ENCODE measurements around the gene CMTM4.

The CMTM4 gene

DNA sequence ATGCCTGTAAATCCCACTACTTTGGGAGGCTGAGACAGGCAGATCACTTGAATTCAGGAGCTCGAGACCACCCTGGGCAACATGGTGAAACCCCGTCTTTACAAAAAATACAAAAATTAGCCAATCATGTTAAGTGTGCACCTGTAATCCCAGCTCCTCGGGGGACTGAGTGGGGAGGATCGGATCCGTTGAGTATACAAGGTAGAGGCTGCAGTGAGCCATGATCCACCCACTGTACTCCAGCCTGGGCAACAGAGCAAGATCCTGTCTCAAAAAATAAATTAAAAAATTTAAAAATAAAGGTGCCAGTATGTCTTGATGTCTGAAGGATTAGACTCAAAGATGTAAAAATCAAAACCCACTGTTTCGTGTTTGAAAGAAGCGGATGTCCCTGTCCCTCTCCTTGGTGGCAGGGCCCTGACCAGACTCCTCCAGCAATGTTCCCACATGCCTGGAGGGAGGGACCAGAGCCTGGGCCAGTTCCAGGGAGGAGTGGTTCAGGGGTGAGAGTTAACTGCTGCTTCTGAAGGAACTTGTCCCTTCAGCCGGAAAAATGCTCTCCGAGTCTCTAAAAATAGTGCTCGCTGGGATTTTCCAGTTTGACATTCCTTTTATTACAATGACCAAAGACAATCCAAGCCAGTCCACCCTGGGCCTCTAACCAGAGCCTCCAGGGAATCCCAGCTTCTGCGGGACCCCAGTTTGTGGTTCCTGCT is 9.4 kb upstream of the CMTM4 start:
- DNase-seq (ENCODE audit: low read depth), result peak; percentile 49
- H3K4me3 ChIP-seq (ENCODE audit: low read length), result no peak overlapping the region
- no peak for TF ChIP-seq CTCF (conservative IDR thresholded peaks at IDR 0.05; ENCODE audit: low read length)

GRCh38 chr16:66703406-66704215 is 7.1 kb upstream of the CMTM4 start:
- DNase-seq (ENCODE audit: low read depth), result peak; percentile 19
- no peak for TF ChIP-seq CTCF (conservative IDR thresholded peaks at IDR 0.05; ENCODE audit: low read length)
- H3K4me3 ChIP-seq (ENCODE audit: low read length), result no peak overlapping the region

GRCh38 chr16:66701516-66701915 is 5.0 kb upstream of the CMTM4 start:
- no peak overlapping the region for H3K4me3 ChIP-seq (ENCODE audit: low read length)
- no peak for DNase-seq (ENCODE audit: low read depth)
- no peak for TF ChIP-seq CTCF (conservative IDR thresholded peaks at IDR 0.05; ENCODE audit: low read length)

DNA sequence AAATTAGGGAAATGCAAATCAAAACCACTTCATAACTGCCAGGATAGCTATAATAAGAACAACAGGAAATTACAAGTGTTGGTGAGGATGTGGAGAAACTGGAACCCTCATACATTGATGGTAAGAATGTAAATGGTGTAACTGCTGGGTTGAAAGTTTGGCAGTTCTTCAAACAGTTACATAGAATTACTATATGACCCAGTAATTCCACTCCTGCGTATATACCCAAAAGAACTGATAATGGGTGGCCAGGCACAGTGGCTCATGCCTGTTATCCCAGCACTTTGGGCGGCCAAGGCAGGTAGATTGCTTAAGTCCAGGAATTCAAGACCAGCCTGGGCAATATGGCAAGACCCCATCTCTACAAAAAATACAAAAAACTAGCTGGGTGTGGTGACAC is 4.5 kb upstream of the CMTM4 start:
- DNase-seq (ENCODE audit: low read depth), result no peak
- H3K4me3 ChIP-seq (ENCODE audit: low read length), result no peak overlapping the region
- TF ChIP-seq CTCF (conservative IDR thresholded peaks at IDR 0.05; ENCODE audit: low read length), result no peak

DNA sequence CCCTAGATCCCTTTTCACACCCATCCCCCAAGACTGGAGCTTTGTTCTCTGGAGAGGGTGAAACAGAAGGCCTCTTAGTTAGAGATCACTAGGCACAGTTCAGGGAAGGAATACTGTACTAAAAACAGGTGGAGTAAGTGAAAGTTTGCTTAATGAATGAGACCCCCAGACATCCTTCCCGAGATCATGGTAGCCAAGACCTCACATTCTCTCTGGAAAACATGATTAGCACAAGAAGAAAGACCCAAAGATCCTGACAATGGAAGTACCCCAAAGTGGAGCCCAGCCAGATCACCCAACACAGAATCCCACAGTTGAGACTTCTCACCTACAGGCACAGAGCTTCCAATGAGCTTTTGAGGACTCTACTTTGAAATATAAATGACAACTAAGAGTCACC is 3.4 kb upstream of the CMTM4 start:
- H3K4me3 ChIP-seq (ENCODE audit: low read length), result no peak overlapping the region
- no peak for DNase-seq (ENCODE audit: low read depth)
- no peak for TF ChIP-seq CTCF (conservative IDR thresholded peaks at IDR 0.05; ENCODE audit: low read length)

DNA sequence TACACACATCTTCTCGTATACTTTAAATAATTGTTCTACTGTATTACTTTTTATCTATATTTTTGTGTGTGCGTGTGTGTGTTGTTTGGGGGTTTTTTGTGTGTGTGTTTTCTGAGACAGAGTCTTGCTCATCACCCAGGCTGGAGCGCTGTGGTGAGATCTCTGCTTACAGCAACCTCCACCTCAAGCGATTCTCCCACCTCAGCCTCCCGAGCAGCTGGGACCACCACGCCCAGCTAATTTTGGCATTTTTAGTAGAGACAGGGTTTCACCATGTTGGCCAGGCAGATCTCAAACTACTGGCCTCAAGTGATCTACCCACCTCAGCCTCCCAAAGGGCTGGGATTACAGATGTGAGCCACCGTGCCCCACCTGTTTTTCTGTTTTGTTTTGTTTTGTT is 1.5 kb upstream of the CMTM4 start:
- no peak for TF ChIP-seq CTCF (conservative IDR thresholded peaks at IDR 0.05; ENCODE audit: low read length)
- no peak overlapping the region for H3K4me3 ChIP-seq (ENCODE audit: low read length)

More for the DNA sequence above, 1.5 kb upstream of the CMTM4 start:
- DNase-seq (ENCODE audit: low read depth), result no peak
